Adrenal gland (tissue), 12 donors: Measurements from ENCODE around the gene CFAP58. TPM values are rescaled to one million over a fixed set of nuclear protein-coding genes. Genes with fewer than 3 reads are reported as not detected.

Experiments
- DNase-seq, 7 donors: peaks; one replicate each; pipeline ENCODE4 v3.0.0-alpha.2; 2019 to 2020
- H3K27ac ChIP-seq, 5 donors: fragments of 200-600 bp; sonication (generic) in 4 of 5; 1 replicate in 3 of 5; 2 replicates in 2 of 5; pipeline versions ENCODE4 v1.5.1 to v1.8.0; 2016 to 2020; ENCODE audit warnings: mild to moderate bottlenecking in 1 of 5
- H3K27me3 ChIP-seq: fragments of 200-600 bp; 2 replicates; pipeline ENCODE4 v1.8.0; 2021
- H3K36me3 ChIP-seq, 2 donors: fragments of 200-600 bp; replicated peaks in 1 of 2; 1 replicate in 1 of 2; 2 replicates in 1 of 2; pipeline versions ENCODE4 v1.5.1 to v1.8.0; 2018 to 2022
- H3K4me1 ChIP-seq, 2 donors: fragments of 200-600 bp; replicated peaks in 1 of 2; 1 replicate in 1 of 2; 2 replicates in 1 of 2; pipeline versions ENCODE4 v1.5.1 to v1.8.0; 2018 to 2021
- H3K4me3 ChIP-seq, 4 donors: fragments of 200-600 bp; sonication (generic) in 3 of 4; one replicate each; pipeline ENCODE4 v1.5.1; 2016 to 2018
- H3K9me3 ChIP-seq, 3 donors: fragments of 200-600 bp; sonication (generic) in 1 of 3; replicated peaks in 1 of 3; 1 replicate in 2 of 3; 2 replicates in 1 of 3; pipeline versions ENCODE4 v1.5.1 to v1.8.0; 2016 to 2021
- POLR2A ChIP-seq, 2 donors: fragments of 450-650 bp; IDR thresholded peaks; one replicate each; pipeline ENCODE4 v1.6.1; 2017; ENCODE audit warnings: antibody characterized with exemption in 2 of 2, mild to moderate bottlenecking in 2 of 2, moderate library complexity in 1 of 2
- WGBS, 4 donors: extraction: QIAGEN DNeasy Blood & Tissue Kit in 2 of 4; methylation state at CpG; one replicate each; pipeline versions ENCODE4 v1.1.5 to v1.1.7; 2013 to 2017; 5-methylcytosine and 5-hydroxymethylcytosine counted together
- intact Hi-C, 2 donors: fragments of 100-400 bp; cut with DNase I; formaldehyde crosslinking; loops; one replicate each; pipeline versions ENCODE4 v1.14.1 to v1.15.0; 2022 to 2023
- polyA plus RNA-seq, 3 donors: library from polyadenylated mRNA; stranded (reverse); fragments of 200-250 nt in 2 of 3; fragments of 350-450 nt in 1 of 3; fragmentation: Illumina TruSeq in 1 of 3; extraction: RNeasy Lipid Tissue Mini Kit (QIAGEN cat#74804) in 1 of 3; gene quantifications; one replicate each; pipeline ENCODE4 v1.2.3, GENCODE V29; 2013 to 2014
- total RNA-seq, 9 donors: library from RNA; depleted of rRNA in 4 of 9; stranded (reverse); fragments of >200 nt in 4 of 9; fragments of 120-200 nt in 1 of 9; fragmentation: NEBNext Ultra II Directional in 1 of 9; extraction: Animal tissue kit (Norgen Biotek cat#: 25700) in 1 of 9; gene quantifications; one replicate each; pipeline versions ENCODE4 v1.1.0 to v1.2.4, GENCODE V29; 2013 to 2023
- TF ChIP-seq, protein P1 (sequence below), 6 experiments: fragments of 450-650 bp in 4 of 6; fragments of 200-600 bp in 2 of 6; sonication (generic) in 1 of 6; IDR thresholded peaks; 1 replicate in 5 of 6; 2 replicates in 1 of 6; pipeline versions ENCODE4 v1.5.1 to v1.8.0; 2016 to 2021; ENCODE audit warnings: antibody characterized with exemption in 6 of 6, mild to moderate bottlenecking in 2 of 6, moderate library complexity in 1 of 6
- donor health status: healthy with polysubstance abuse.
- donor health status: Bipolar disorder and iron deficiency.
- donor health status: DM: yes; HTN: yes; CAD: no.
- donor health status: DM: no; HTN: no; CAD: no.
- donor health status: DM: no; HTN: no; CAD: no.
- donor health status: DM: yes; HTN: yes; CAD: no.

CFAP58 gene
- total and polyA plus RNA-seq, 12 donors = 0.11 to 2.9 (median 0.85) TPM

DNA sequence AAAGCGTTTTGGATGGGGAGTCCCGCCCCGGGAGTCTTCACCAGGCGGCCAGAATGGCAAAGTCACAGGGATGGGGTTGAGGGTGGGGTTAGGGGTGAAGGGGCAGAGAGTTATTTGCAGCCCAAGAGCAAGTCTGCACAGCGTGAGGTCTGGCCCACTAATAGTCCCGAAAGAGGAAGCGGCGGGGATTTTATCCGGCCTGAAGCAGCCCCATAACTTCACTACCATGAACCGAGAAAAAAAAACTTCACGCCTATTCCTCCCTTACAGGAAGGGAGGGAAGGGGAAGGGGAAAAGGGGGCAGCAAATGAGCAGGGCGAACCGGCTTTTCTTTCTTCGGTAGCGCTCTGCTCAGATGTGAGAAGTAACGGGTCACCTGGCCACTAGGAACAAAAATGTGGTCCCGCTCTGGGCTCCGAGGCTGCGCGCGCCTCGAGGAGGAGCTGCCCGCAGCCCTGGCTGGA lies 16.1 kb upstream of the CFAP58 start:
- WGBS, 4 donors = 2 to 5% (median 3%) methylated on average over 17 to 23 of the region's 23 CpGs
- intact Hi-C loops = no loop called here
- H3K9me3 ChIP-seq = no peaks in the 10 kb centered on the region
- H3K36me3 ChIP-seq = no peaks in the 10 kb centered on the region
- peak in 1 of 2 donors; percentile 5 for TF ChIP-seq POLR2A (IDR thresholded peaks at IDR 0.05)
- TF ChIP-seq, protein P1, sequence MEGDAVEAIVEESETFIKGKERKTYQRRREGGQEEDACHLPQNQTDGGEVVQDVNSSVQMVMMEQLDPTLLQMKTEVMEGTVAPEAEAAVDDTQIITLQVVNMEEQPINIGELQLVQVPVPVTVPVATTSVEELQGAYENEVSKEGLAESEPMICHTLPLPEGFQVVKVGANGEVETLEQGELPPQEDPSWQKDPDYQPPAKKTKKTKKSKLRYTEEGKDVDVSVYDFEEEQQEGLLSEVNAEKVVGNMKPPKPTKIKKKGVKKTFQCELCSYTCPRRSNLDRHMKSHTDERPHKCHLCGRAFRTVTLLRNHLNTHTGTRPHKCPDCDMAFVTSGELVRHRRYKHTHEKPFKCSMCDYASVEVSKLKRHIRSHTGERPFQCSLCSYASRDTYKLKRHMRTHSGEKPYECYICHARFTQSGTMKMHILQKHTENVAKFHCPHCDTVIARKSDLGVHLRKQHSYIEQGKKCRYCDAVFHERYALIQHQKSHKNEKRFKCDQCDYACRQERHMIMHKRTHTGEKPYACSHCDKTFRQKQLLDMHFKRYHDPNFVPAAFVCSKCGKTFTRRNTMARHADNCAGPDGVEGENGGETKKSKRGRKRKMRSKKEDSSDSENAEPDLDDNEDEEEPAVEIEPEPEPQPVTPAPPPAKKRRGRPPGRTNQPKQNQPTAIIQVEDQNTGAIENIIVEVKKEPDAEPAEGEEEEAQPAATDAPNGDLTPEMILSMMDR (IDR thresholded peaks at IDR 0.05) = no peak
- peaks cover 13 to 36% of the 10 kb centered on the region in 2 donors for H3K4me1 ChIP-seq
- H3K4me3 ChIP-seq = peak overlapping the region; percentile 78 to 99 (median 96)
- no peaks in the 10 kb centered on the region for H3K27me3 ChIP-seq
- H3K27ac ChIP-seq = peak overlapping the region; percentile 85 to 99 (median 98)
- DNase-seq = peak in 4 of 7 donors; percentile 29 to 73 (median 46)

DNA sequence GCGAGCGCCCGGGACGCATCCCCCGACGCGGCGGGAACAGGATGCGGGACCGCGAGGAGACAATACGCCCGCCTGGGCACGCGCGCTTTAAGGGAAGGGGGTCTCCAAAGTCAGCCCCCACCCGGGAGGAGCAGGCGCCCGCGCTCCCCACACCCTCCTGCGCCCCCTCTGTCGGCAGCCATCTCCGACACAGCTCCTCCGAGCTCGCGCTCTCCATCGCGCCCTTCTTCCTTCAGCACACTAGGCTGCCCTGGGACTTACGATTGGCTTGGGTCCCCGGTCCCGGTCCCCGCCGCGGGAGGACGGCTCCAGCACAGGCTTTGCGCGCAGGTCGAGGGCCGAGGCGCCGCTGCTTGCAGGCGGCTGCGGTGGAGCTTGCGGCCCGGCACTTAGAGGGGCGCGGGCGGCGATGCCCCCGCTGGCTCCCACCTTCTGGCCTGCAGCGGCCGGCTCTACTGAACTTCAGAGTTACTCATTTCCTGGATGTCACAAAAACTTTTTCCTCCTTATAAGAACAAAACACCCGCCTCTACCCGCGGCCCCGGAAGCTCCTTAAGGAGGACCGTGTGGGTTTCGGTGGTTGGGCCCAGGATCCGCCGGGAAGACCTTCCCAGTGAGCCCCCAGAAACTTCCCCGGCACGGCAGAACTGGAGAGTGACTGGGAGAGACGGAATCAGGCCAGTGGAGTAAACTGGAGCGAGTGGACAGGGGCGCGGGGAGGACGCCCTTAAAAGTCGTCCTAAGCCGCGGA lies 15.5 kb upstream of the CFAP58 start, which contains the start of gene ITPRIP:
Gene ITPRIP (minus strand): TSS at position 481 of the 751 bp plus-strand sequence. CDS start 22,414 bp downstream, outside the sequence.
- Histone ChIP-seq H3K4me1 (peaks cover 19 to 37% of the 10 kb centered on the region in 2 donors), H3K36me3 (no peaks in the 10 kb centered on the region), H3K27ac (peak within 1 kb of the TSS; percentile 85 to 99 (median 98)), H3K4me3 (peak within 1 kb of the TSS; percentile 78 to 99 (median 96)), H3K9me3 (no peaks in the 10 kb centered on the region), H3K27me3 (no peaks in the 10 kb centered on the region)
- WGBS, 4 donors = 0 to 1% (median 1%) methylated on average over 34 to 70 of the region's 70 CpGs
- peak; percentile 75 to 88 (median 76) for DNase-seq
- intact Hi-C loops = no loop called here
- TF ChIP-seq POLR2A (IDR thresholded peaks at IDR 0.05) = peak; percentile 90 to 95
- TF ChIP-seq, protein P1 (IDR thresholded peaks at IDR 0.05) = peak in 1 of 6 experiments; percentile 14

DNA sequence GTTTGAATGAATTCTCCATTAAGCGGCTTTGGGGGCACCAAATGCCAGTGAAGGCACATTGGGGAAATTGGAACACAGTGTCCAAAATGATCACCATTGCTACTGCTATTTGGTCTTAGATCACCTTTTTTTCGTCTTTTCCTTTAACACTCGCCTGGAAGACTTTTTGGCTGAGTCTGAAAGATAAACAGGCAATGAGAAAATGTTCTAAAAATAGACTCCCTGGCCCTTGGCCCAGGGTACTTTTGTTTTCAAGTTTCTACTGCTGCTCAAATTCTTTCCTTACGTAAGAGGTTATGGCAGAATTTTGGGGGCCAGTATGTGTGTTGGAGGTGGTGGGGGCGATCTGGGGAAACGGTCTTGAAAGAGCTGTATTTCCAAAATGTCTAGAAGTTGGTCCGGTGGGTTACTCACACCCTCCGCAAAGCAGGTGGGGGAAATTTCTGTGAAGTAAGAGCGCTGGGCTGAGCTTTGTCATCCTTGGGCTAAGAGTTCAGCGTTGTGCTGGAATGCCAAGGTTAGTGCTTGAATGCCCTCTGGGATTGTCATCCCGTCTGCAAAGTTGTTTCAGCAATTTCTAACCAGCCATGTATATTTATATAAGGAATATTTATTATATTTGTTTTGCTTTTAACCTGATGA lies 14.0 kb upstream of the CFAP58 start:
- WGBS, 4 donors = 6 to 11% (median 7%) methylated on average over 11 of the region's 11 CpGs
- H3K4me1 ChIP-seq = peaks cover 24 to 43% of the 10 kb centered on the region in 2 donors
- intact Hi-C loops = no loop called here

More for the DNA sequence above, 14.0 kb upstream of the CFAP58 start:
- Histone ChIP-seq H3K27me3 (no peaks in the 10 kb centered on the region), H3K4me3 (peak overlapping the region in 3 of 4 donors; percentile 11 to 95 (median 78)), H3K36me3 (no peaks in the 10 kb centered on the region), H3K9me3 (no peaks in the 10 kb centered on the region), H3K27ac (peak overlapping the region; percentile 85 to 99 (median 98))
- DNase-seq = peak; percentile 70 to 83 (median 80)
- TF ChIP-seq, protein P1 (IDR thresholded peaks at IDR 0.05) = peak in 1 of 6 experiments; percentile 4
- peak in 1 of 2 donors; percentile 69 for TF ChIP-seq POLR2A (IDR thresholded peaks at IDR 0.05)
